K562 (cell line): ENCODE results near the gene DCAF4. TPM values are rescaled to one million over a fixed set of nuclear protein-coding genes. Genes with fewer than 3 reads are reported as not detected.

Experiments used
- ATAC-seq: fragments of 200-7000 bp; cut with Tn5 transposase; 3 replicates; pipeline ENCODE4 v1.9.1; 2020; ENCODE audit warnings: moderate library complexity
- BruUV-seq: library from RNA; stranded (reverse); fragments of 400-500 nt; replicated peaks from 2 replicates; lab custom pipeline; 2021; lab: Mats Ljungman, UMichigan
- CTCF ChIA-PET: fragments of 300-600 bp; formaldehyde crosslinking; extraction: SDS; loops from one replicate; lab custom pipeline; 2021; ENCODE audit warnings: low intra/inter-chr PET ratio; lab: Yijun Ruan, JAX
- POLR2A ChIA-PET: fragments of 300-600, 350-650 bp; sonication (Branson Sonifier 250); formaldehyde crosslinking; extraction: SDS; loops from one replicate; lab custom pipeline; 2021; ENCODE audit warnings: antibody characterized with exemption, inconsistent platforms; lab: Yijun Ruan, JAX
- DNase-seq, 4 experiments: peaks; one replicate each; pipeline versions ENCODE4 v3.0.0 to v3.0.0-alpha.2; 2011 to 2018; ENCODE audit warnings: low spot score in 3 of 4, mixed read lengths in 3 of 4; ENCODE audit errors: extremely low read depth in 1 of 4
- FAIRE-seq: peaks from 2 replicates; lab custom pipeline; 2011; peaks lifted over from hg19 to GRCh38; lab: Jason Lieb, UNC
- H2AFZ ChIP-seq: 2 replicates; pipeline ENCODE4 v1.6.0; 2011; ENCODE audit warnings: low read depth, low read length, control low read depth, inconsistent platforms
- H3K27ac ChIP-seq: fragments of 200-600 bp; 3 replicates; pipeline ENCODE4 v1.8.0; 2011; ENCODE audit warnings: low read depth, mild to moderate bottlenecking, control low read depth, inconsistent platforms, low read length, moderate library complexity, mixed read lengths; ENCODE audit errors: extremely low read depth
- H3K27me3 ChIP-seq, 2 experiments: fragments of 300-600 bp in 1 of 2; 2 replicates in 1 of 2; 3 replicates in 1 of 2; pipeline versions ENCODE4 v1.6.0 to v1.8.0; 2011; ENCODE audit warnings: inconsistent platforms in 2 of 2, low read length in 2 of 2, mild to moderate bottlenecking in 1 of 2, mixed read lengths in 1 of 2, moderate library complexity in 1 of 2; ENCODE audit not compliant: control insufficient read depth in 2 of 2, insufficient read depth in 2 of 2
- H3K36me3 ChIP-seq: fragments of 300-600 bp; 3 replicates; pipeline ENCODE4 v1.8.0; 2011; ENCODE audit warnings: mild to moderate bottlenecking, low read length, inconsistent platforms; ENCODE audit not compliant: control insufficient read depth, insufficient read depth
- H3K4me1 ChIP-seq, 2 experiments: fragments of 200-600 bp in 1 of 2; replicated peaks in 1 of 2; 2 replicates in 1 of 2; 3 replicates in 1 of 2; pipeline versions ENCODE4 v1.5.1 to v1.8.0; 2011; ENCODE audit warnings: inconsistent platforms in 2 of 2, low read length in 2 of 2, mild to moderate bottlenecking in 1 of 2, mixed read lengths in 1 of 2, moderate library complexity in 1 of 2; ENCODE audit not compliant: control insufficient read depth in 2 of 2, insufficient read depth in 2 of 2
- H3K4me2 ChIP-seq: 2 replicates; pipeline ENCODE4 v1.6.1; 2011; ENCODE audit warnings: low read length, control low read depth, inconsistent platforms, mixed read lengths; ENCODE audit not compliant: insufficient read depth
- H3K4me3 ChIP-seq: fragments of 200-600 bp; sonication (generic), shearing (Covaris generic); 2 replicates; pipeline ENCODE4 v1.5.1; 2016; ENCODE audit warnings: control low read depth, inconsistent platforms
- H3K79me2 ChIP-seq: fragments of 200-600 bp; 3 replicates; pipeline ENCODE4 v1.8.0; 2011; ENCODE audit warnings: low read length, inconsistent platforms; ENCODE audit not compliant: control insufficient read depth, insufficient read depth
- H3K9ac ChIP-seq, 2 experiments: 2 replicates each; pipeline versions ENCODE4 v1.6.0 to v1.6.1; 2011; ENCODE audit warnings: low read depth in 2 of 2, low read length in 2 of 2, control low read depth in 1 of 2, inconsistent platforms in 1 of 2, mild to moderate bottlenecking in 1 of 2, mixed read lengths in 1 of 2; ENCODE audit not compliant: insufficient read depth in 1 of 2
- H3K9me1 ChIP-seq: one replicate; pipeline ENCODE4 v1.6.0; 2011; ENCODE audit warnings: inconsistent platforms, mild to moderate bottlenecking, low read length, moderate library complexity; ENCODE audit not compliant: control insufficient read depth, insufficient read depth
- H3K9me3 ChIP-seq: replicated peaks from 2 replicates; pipeline ENCODE4 v1.5.1; 2011; ENCODE audit warnings: low read depth, low read length, inconsistent platforms; ENCODE audit not compliant: control insufficient read depth, insufficient read depth
- H4K20me1 ChIP-seq: replicated peaks from 2 replicates; pipeline ENCODE4 v1.6.1; 2011; ENCODE audit warnings: low read length, inconsistent platforms, mixed read lengths; ENCODE audit not compliant: control insufficient read depth, insufficient read depth
- HOXB6 ChIP-seq: fragments of 250-450 bp; sonication (Bioruptor Pico); IDR thresholded peaks from 2 replicates; pipeline ENCODE4 v1.5.1; 2022; ENCODE audit warnings: mild to moderate bottlenecking, borderline replicate concordance
- MED1 ChIP-seq: sonication (generic); formaldehyde crosslinking; IDR thresholded peaks from 2 replicates; pipeline ENCODE4 v1.8.1; 2023; ENCODE audit warnings: missing genetic modification reagents, borderline replicate concordance
- POU5F1 ChIP-seq: fragments of 150-350 bp; IDR thresholded peaks from 2 replicates; pipeline ENCODE4 v1.6.1; 2014; ENCODE audit warnings: borderline replicate concordance, low read length, low read depth, mild to moderate bottlenecking; ENCODE audit not compliant: partially characterized antibody
- RHOXF2B ChIP-seq: fragments of 250-450 bp; sonication (Bioruptor Pico); conservative IDR thresholded peaks from 2 replicates; pipeline ENCODE4 v1.5.1; 2021
- WGBS: fragments of 100-300 bp; shearing (Covaris generic); methylation state at CpG from one replicate; pipeline ENCODE4 v1.1.6; 2016; ENCODE audit warnings: low coverage, mixed read lengths; ENCODE audit not compliant: insufficient coverage; ENCODE audit errors: missing lambda C conversion rate; 5-methylcytosine and 5-hydroxymethylcytosine counted together
- in situ Hi-C: fragments of 300-500 bp; cut with MboI; formaldehyde crosslinking; loops from 4 replicates; pipeline ENCODE4 v1.15.0; 2018; ENCODE audit warnings: inconsistent platforms, mixed read lengths
- intact Hi-C: fragments of 100-400 bp; cut with micrococcal nuclease; formaldehyde crosslinking; loops from 2 replicates; pipeline ENCODE4 v1.14.2; 2022
- polyA plus RNA-seq, 8 experiments: library from polyadenylated mRNA; depleted of rRNA in 4 of 8; stranded (reverse) in 5 of 8; unstranded in 3 of 8; fragments of >200 nt; fragmentation: Nextera tagmentation in 2 of 8; fragmentation: Illumina TruSeq in 1 of 8; extraction: Ambion mirVana in 2 of 8; extraction: Trizol in 1 of 8; gene quantifications; 2 replicates each; pipeline versions ENCODE4 v1.2.1 to v1.2.3, GENCODE V29; 2011 to 2014; ENCODE audit warnings: inconsistent platforms in 1 of 8, missing spikeins in 1 of 8
- total RNA-seq, 7 experiments: library from RNA; depleted of rRNA in 6 of 7; stranded (reverse); fragments of >200 nt in 6 of 7; fragmentation: Illumina TruSeq in 2 of 7; extraction: Trizol in 2 of 7; gene quantifications; 2 replicates each; pipeline versions ENCODE4 v1.2.1 to v1.2.3, GENCODE V29; 2011 to 2021; ENCODE audit warnings: low replicate concordance in 1 of 7
- TF ChIP-seq, protein P1 (sequence below): fragments of 250-450 bp; sonication (Bioruptor Pico); IDR thresholded peaks from 2 replicates; pipeline ENCODE4 v1.8.0; 2022; ENCODE audit warnings: inconsistent platforms, mild to moderate bottlenecking, moderate library complexity, borderline replicate concordance
- TF ChIP-seq, protein P2 (sequence below): fragments of 450-650 bp; IDR thresholded peaks from 2 replicates; pipeline ENCODE4 v1.6.1; 2016; ENCODE audit warnings: borderline replicate concordance
- TF ChIP-seq, protein P3 (sequence below): sonication (generic); formaldehyde crosslinking; IDR thresholded peaks from 2 replicates; pipeline ENCODE4 v1.8.1; 2023; ENCODE audit warnings: mild to moderate bottlenecking, missing genetic modification reagents

DCAF4 gene
- total and polyA plus RNA-seq, 9 of the 15 experiments (the other 6 are each of a cell fraction or from before 2014, with no cell fraction given): 2.7 to 49.2 (median 22.9) TPM

DNA sequence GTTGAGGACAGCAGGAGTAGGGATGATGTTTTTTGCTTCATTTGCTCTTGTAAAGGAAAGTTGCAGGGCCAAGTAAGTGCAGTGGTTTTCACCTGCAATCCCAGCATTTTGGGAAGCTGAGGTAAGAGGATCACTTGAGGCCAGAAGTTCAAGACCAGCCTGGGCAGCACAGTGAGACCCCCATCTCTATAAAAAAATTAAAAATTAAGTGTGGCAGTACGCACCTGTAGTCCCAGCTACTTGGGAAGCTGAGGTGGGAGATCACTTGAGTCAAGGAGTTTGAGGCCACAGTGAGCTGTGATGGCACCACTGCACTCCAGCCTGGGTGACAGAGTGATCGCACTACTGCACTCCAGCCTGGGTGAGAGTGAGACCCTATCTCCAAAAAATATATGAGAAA is 43.2 kb upstream of the DCAF4 start (continued):
- TF ChIP-seq, protein P1, sequence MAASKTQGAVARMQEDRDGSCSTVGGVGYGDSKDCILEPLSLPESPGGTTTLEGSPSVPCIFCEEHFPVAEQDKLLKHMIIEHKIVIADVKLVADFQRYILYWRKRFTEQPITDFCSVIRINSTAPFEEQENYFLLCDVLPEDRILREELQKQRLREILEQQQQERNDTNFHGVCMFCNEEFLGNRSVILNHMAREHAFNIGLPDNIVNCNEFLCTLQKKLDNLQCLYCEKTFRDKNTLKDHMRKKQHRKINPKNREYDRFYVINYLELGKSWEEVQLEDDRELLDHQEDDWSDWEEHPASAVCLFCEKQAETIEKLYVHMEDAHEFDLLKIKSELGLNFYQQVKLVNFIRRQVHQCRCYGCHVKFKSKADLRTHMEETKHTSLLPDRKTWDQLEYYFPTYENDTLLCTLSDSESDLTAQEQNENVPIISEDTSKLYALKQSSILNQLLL (CRISPR knock-in tag): no peak
- no peak for TF ChIP-seq POU5F1
- no peak for TF ChIP-seq MED1 (CRISPR knock-in tag)
- TF ChIP-seq, all 486 proteins: peak for 0

DNA sequence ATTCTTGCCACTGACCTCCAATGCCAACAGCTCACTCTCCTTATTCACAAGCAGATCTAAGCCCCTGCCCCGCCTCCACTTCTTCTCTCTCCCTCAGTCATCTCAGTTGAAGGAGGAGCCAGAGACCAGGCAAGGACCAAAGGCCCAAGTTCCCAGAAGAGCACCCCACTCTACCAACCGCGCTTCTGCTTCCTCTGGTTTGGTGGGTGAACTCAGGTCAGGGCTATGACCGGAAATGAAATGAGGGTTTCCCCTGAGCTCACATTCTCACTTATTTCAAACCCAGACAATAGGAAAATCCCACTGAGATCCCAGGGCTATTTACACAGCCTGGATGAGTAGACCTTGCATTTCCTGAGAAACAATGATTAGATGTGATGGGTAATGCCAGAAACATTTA is 42.3 kb upstream of the DCAF4 start:
- Histone ChIP-seq H3K79me2 (no peaks in the 10 kb centered on the region), H4K20me1 (no peaks in the 10 kb centered on the region), H3K36me3 (no peaks in the 10 kb centered on the region), H3K9me3 (no peaks in the 10 kb centered on the region), H2AFZ (no peak overlapping the region), H3K4me3 (no peak overlapping the region), H3K4me1 (peaks cover 0 to 6% of the 10 kb centered on the region in 2 experiments; a peak in 3 of 5 replicates), H3K9me1 (no peaks in the 10 kb centered on the region), H3K27ac (no peak overlapping the region), H3K9ac (no peak overlapping the region), H3K4me2 (no peak overlapping the region), H3K27me3 (no peaks in the 10 kb centered on the region)
- TF ChIP-seq, protein P2, sequence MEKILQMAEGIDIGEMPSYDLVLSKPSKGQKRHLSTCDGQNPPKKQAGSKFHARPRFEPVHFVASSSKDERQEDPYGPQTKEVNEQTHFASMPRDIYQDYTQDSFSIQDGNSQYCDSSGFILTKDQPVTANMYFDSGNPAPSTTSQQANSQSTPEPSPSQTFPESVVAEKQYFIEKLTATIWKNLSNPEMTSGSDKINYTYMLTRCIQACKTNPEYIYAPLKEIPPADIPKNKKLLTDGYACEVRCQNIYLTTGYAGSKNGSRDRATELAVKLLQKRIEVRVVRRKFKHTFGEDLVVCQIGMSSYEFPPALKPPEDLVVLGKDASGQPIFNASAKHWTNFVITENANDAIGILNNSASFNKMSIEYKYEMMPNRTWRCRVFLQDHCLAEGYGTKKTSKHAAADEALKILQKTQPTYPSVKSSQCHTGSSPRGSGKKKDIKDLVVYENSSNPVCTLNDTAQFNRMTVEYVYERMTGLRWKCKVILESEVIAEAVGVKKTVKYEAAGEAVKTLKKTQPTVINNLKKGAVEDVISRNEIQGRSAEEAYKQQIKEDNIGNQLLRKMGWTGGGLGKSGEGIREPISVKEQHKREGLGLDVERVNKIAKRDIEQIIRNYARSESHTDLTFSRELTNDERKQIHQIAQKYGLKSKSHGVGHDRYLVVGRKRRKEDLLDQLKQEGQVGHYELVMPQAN: no peak
- TF ChIP-seq RHOXF2B (CRISPR knock-in tag) (no peak), HOXB6 (CRISPR knock-in tag) (no peak)
- TF ChIP-seq, protein P3, sequence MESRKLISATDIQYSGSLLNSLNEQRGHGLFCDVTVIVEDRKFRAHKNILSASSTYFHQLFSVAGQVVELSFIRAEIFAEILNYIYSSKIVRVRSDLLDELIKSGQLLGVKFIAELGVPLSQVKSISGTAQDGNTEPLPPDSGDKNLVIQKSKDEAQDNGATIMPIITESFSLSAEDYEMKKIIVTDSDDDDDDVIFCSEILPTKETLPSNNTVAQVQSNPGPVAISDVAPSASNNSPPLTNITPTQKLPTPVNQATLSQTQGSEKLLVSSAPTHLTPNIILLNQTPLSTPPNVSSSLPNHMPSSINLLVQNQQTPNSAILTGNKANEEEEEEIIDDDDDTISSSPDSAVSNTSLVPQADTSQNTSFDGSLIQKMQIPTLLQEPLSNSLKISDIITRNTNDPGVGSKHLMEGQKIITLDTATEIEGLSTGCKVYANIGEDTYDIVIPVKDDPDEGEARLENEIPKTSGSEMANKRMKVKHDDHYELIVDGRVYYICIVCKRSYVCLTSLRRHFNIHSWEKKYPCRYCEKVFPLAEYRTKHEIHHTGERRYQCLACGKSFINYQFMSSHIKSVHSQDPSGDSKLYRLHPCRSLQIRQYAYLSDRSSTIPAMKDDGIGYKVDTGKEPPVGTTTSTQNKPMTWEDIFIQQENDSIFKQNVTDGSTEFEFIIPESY (CRISPR knock-in tag): no peak
- ChIA-PET POLR2A (no interaction called here), CTCF (no interaction called here)
- BruUV-seq: no TSS peak
- WGBS: 27% methylated on average over 4 of the region's 4 CpGs
- intact Hi-C loops (no loop called here), in situ Hi-C loops (no loop called here)
- FAIRE-seq: no peak
- no peak for ATAC-seq
- DNase-seq: no peak
